IMR-90 (cell line): ENCODE results near the gene CAV2. TPM values are rescaled to one million over a fixed set of nuclear protein-coding genes. Genes with fewer than 3 reads are reported as not detected.

Experiments used
- ATAC-seq: fragments of 200-7000 bp; cut with Tn5 transposase; 2 replicates; pipeline ENCODE4 v1.9.1; 2020; ENCODE audit warnings: low read depth, mild to moderate bottlenecking, moderate library complexity
- BruUV-seq: library from RNA; stranded (reverse); fragments of 400-500 nt; replicated peaks from 2 replicates; lab custom pipeline; 2021; lab: Mats Ljungman, UMichigan
- CTCF ChIA-PET: fragments of 300-600 bp; formaldehyde crosslinking; extraction: SDS; loops from one replicate; lab custom pipeline; 2021; ENCODE audit warnings: antibody characterized with exemption; lab: Yijun Ruan, JAX
- POLR2A ChIA-PET: fragments of 300-600 bp; sonication (Branson Sonifier 250); formaldehyde crosslinking; loops from one replicate; lab custom pipeline; 2022; ENCODE audit warnings: antibody characterized with exemption; ENCODE audit not compliant: unreplicated experiment; lab: Charles Lee
- DNase-seq: peaks from one replicate; pipeline ENCODE4 v3.0.0; 2013
- H2AFZ ChIP-seq: replicated peaks from 2 replicates; pipeline ENCODE3; 2013; ENCODE audit warnings: low read length, mild to moderate bottlenecking; ENCODE audit not compliant: poor library complexity
- H2AK5ac ChIP-seq: 2 replicates; pipeline ENCODE4 v1.6.1; 2013; ENCODE audit warnings: low read depth, low read length, inconsistent platforms
- H2AK9ac ChIP-seq: replicated peaks from 2 replicates; pipeline ENCODE3; 2013; ENCODE audit warnings: mild to moderate bottlenecking, low read depth, low read length, moderate library complexity; ENCODE audit not compliant: poor library complexity
- H2BK120ac ChIP-seq: 2 replicates; pipeline ENCODE4 v1.6.1; 2013; ENCODE audit warnings: low read depth, low read length, inconsistent platforms
- H2BK15ac ChIP-seq: 3 replicates; pipeline ENCODE4 v1.6.1; 2013; ENCODE audit warnings: low read depth, low read length, inconsistent platforms
- H2BK20ac ChIP-seq: 2 replicates; pipeline ENCODE4 v1.6.1; 2013; ENCODE audit warnings: low read depth, mild to moderate bottlenecking, inconsistent platforms, low read length, moderate library complexity
- H2BK5ac ChIP-seq: 2 replicates; pipeline ENCODE4 v1.6.1; 2013; ENCODE audit warnings: mild to moderate bottlenecking, low read depth, low read length, inconsistent platforms; ENCODE audit not compliant: poor library complexity, severe bottlenecking
- H3K14ac ChIP-seq: replicated peaks from 2 replicates; pipeline ENCODE4 v1.6.1; 2013; ENCODE audit warnings: low read depth, low read length, inconsistent platforms
- H3K18ac ChIP-seq: 2 replicates; pipeline ENCODE4 v1.6.1; 2013; ENCODE audit warnings: low read depth, low read length, control low read depth
- H3K23ac ChIP-seq: 2 replicates; pipeline ENCODE4 v1.6.1; 2013; ENCODE audit warnings: low read depth, low read length, inconsistent platforms
- H3K27ac ChIP-seq: 2 replicates; pipeline ENCODE4 v1.5.1; 2013; ENCODE audit warnings: mild to moderate bottlenecking, control low read depth, low read length; ENCODE audit not compliant: insufficient read depth
- H3K27me3 ChIP-seq: 2 replicates; pipeline ENCODE4 v1.6.1; 2013; ENCODE audit warnings: low read length; ENCODE audit not compliant: control insufficient read depth, insufficient read depth
- H3K36me3 ChIP-seq: 2 replicates; pipeline ENCODE4 v1.6.1; 2013; ENCODE audit warnings: low read length, mixed read lengths; ENCODE audit not compliant: control insufficient read depth, insufficient read depth
- H3K4ac ChIP-seq: 2 replicates; pipeline ENCODE4 v1.6.1; 2013; ENCODE audit warnings: low read depth, low read length, inconsistent platforms
- H3K4me1 ChIP-seq: 2 replicates; pipeline ENCODE4 v1.6.1; 2013; ENCODE audit warnings: low read length, mixed read lengths; ENCODE audit not compliant: control insufficient read depth, insufficient read depth
- H3K4me2 ChIP-seq: 2 replicates; pipeline ENCODE4 v1.6.1; 2013; ENCODE audit warnings: low read depth, mild to moderate bottlenecking, control low read depth, low read length, moderate library complexity
- H3K4me3 ChIP-seq: 2 replicates; pipeline ENCODE4 v1.5.1; 2013; ENCODE audit warnings: low read depth, mild to moderate bottlenecking, control low read depth, low read length, moderate library complexity; ENCODE audit not compliant: insufficient read depth
- H3K56ac ChIP-seq: 2 replicates; pipeline ENCODE4 v1.6.1; 2013; ENCODE audit warnings: low read length, inconsistent platforms; ENCODE audit not compliant: insufficient read depth; ENCODE audit errors: extremely low read depth
- H3K79me1 ChIP-seq, 2 experiments: 2 replicates each; pipeline ENCODE4 v1.6.1; 2013; ENCODE audit warnings: low read length in 2 of 2, inconsistent platforms in 1 of 2, low read depth in 1 of 2
- H3K9ac ChIP-seq: 2 replicates; pipeline ENCODE4 v1.6.1; 2013; ENCODE audit warnings: low read depth, low read length, control low read depth
- H3K9me1 ChIP-seq: 2 replicates; pipeline ENCODE4 v1.6.1; 2013; ENCODE audit warnings: low read length, inconsistent platforms; ENCODE audit not compliant: insufficient read depth
- H3K9me3 ChIP-seq: 2 replicates; pipeline ENCODE4 v1.6.1; 2013; ENCODE audit warnings: low read length; ENCODE audit not compliant: control insufficient read depth, insufficient read depth
- H4K20me1 ChIP-seq: 2 replicates; pipeline ENCODE4 v1.6.1; 2013; ENCODE audit warnings: low read length, inconsistent platforms; ENCODE audit not compliant: insufficient read depth
- H4K5ac ChIP-seq: 2 replicates; pipeline ENCODE4 v1.6.1; 2013; ENCODE audit warnings: mild to moderate bottlenecking, low read depth, low read length, control low read depth
- H4K8ac ChIP-seq, 2 experiments: 2 replicates each; pipeline ENCODE4 v1.6.1; 2013; ENCODE audit warnings: low read depth in 2 of 2, low read length in 2 of 2, control low read depth in 1 of 2, inconsistent platforms in 1 of 2
- H4K91ac ChIP-seq: 2 replicates; pipeline ENCODE4 v1.6.1; 2013; ENCODE audit warnings: low read depth, low read length, inconsistent platforms; ENCODE audit not compliant: insufficient read depth
- BHLHE40 ChIP-seq: fragments of 150-350 bp; IDR thresholded peaks from 2 replicates; pipeline ENCODE4 v1.6.1; 2016; ENCODE audit warnings: mild to moderate bottlenecking, low read depth, low read length
- CEBPB ChIP-seq: IDR thresholded peaks from 2 replicates; pipeline ENCODE4 v1.6.1; 2012; ENCODE audit warnings: low read depth, low read length, improper control_type of control experiment
- CHD1 ChIP-seq: IDR thresholded peaks from 2 replicates; pipeline ENCODE4 v1.6.1; 2012; ENCODE audit warnings: low read depth, low read length, improper control_type of control experiment
- FOS ChIP-seq: fragments of 150-350 bp; IDR thresholded peaks from 2 replicates; pipeline ENCODE4 v1.6.1; 2016; ENCODE audit warnings: low read depth, low read length
- MAFK ChIP-seq: IDR thresholded peaks from 2 replicates; pipeline ENCODE4 v1.6.1; 2012; ENCODE audit warnings: low read depth, low read length, improper control_type of control experiment
- MXI1 ChIP-seq: IDR thresholded peaks from 2 replicates; pipeline ENCODE4 v1.6.1; 2012; ENCODE audit warnings: low read depth, mild to moderate bottlenecking, low read length, moderate library complexity, borderline replicate concordance
- NFE2L2 ChIP-seq: fragments of 150-350 bp; IDR thresholded peaks from 2 replicates; pipeline ENCODE4 v1.6.1; 2016; ENCODE audit warnings: low read depth, mild to moderate bottlenecking, low read length
- POLR2A ChIP-seq: IDR thresholded peaks from 2 replicates; pipeline ENCODE4 v1.6.1; 2012; ENCODE audit warnings: mild to moderate bottlenecking, low read depth, low read length
- RAD21 ChIP-seq: IDR thresholded peaks from 2 replicates; pipeline ENCODE4 v1.6.1; 2012; ENCODE audit warnings: low read length, improper control_type of control experiment
- RFX5 ChIP-seq: IDR thresholded peaks from 2 replicates; pipeline ENCODE4 v1.8.0; 2012; ENCODE audit warnings: low read depth, mild to moderate bottlenecking, low read length, moderate library complexity
- WGBS, 2 experiments: methylation state at CpG; one replicate each; pipeline versions ENCODE4 v1.1.5 to v1.1.7; 2013; ENCODE audit warnings: missing lambda C conversion rate in 2 of 2; ENCODE audit not compliant: insufficient read length in 1 of 2; ENCODE audit errors: extremely low coverage in 2 of 2; 5-methylcytosine and 5-hydroxymethylcytosine counted together
- dilution Hi-C: fragments of 300-500 bp; cut with HindIII; formaldehyde crosslinking; loops from one replicate; pipeline ENCODE4 v1.14.3; 2018; ENCODE audit warnings: low sequenced_read_pairs; ENCODE audit not compliant: unreplicated experiment
- in situ Hi-C: fragments of 300-500 bp; cut with MboI; formaldehyde crosslinking; loops from 3 replicates; pipeline ENCODE4 v1.14.3; 2019; ENCODE audit warnings: low sequenced_read_pairs, inconsistent platforms, mixed read lengths
- intact Hi-C: fragments of 100-400 bp; cut with micrococcal nuclease; formaldehyde crosslinking; loops from 2 replicates; pipeline ENCODE4 v1.10.0; 2022
- polyA plus RNA-seq, 3 experiments: library from polyadenylated mRNA; depleted of rRNA; stranded (reverse); fragments of >200 nt; gene quantifications; 2 replicates each; pipeline ENCODE4 v1.2.3, GENCODE V29; 2012; ENCODE audit warnings: low replicate concordance in 1 of 3
- total RNA-seq: library from RNA; depleted of rRNA; stranded (reverse); fragments of >200 nt; gene quantifications from 2 replicates; pipeline ENCODE4 v1.2.3, GENCODE V29; 2012
- TF ChIP-seq, protein P1 (sequence below): conservative IDR thresholded peaks from 2 replicates; pipeline ENCODE4 v1.5.1; 2012; ENCODE audit warnings: mild to moderate bottlenecking, low read depth, low read length, improper control_type of control experiment
- TF ChIP-seq, protein P2 (sequence below): fragments of 150-350 bp; IDR thresholded peaks from 2 replicates; pipeline ENCODE4 v1.6.1; 2017; ENCODE audit warnings: mild to moderate bottlenecking, antibody characterized with exemption, low read length, low read depth

The CAV2 gene
- total and polyA plus RNA-seq, 2 of the 4 experiments (the other 2 are of a cell fraction): 199 to 265 TPM

DNA sequence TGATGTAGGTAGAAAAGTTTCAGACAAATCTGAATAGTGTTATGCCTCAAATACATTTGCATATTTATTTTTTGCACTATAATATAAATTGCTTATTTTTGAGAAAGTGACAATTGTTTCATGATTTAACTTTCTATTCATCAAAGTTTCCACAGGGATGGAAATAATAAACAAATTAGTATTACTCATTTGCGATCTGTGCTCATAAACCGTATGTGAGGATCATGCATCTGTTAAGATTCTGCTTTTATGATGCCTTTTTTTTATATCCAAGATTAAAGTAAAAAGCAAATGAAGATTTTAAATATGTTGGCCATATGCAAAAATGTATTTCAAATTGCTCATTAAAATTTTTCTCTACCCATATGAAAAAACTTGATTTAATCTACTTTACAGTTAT lies 45.2 kb upstream of the CAV2 start:
- Histone ChIP-seq H3K4me3 (no peak overlapping the region), H2BK5ac (peak overlapping the region; percentile 93), H2BK20ac (no peak overlapping the region), H3K9me3 (no peaks in the 10 kb centered on the region), H3K36me3 (no peaks in the 10 kb centered on the region), H4K91ac (no peak overlapping the region), H2AFZ (no peak overlapping the region), H3K9ac (no peak overlapping the region), H2AK5ac (no peak overlapping the region), H3K27ac (no peak overlapping the region), H4K20me1 (no peaks in the 10 kb centered on the region), H3K9me1 (no peaks in the 10 kb centered on the region), H3K4me1 (no peaks in the 10 kb centered on the region; the same call in 1 of the 2 replicates), H3K23ac (no peak overlapping the region), H3K4ac (no peak overlapping the region), H3K4me2 (no peak overlapping the region), H4K5ac (no peak overlapping the region), H3K56ac (no peak overlapping the region), H2BK120ac (no peak overlapping the region), H2AK9ac (no peak overlapping the region), H4K8ac (no peak overlapping the region; a peak in 1 of 4 replicates), H3K14ac (no peak overlapping the region), H2BK15ac (no peak overlapping the region), H3K79me1 (no peaks in the 10 kb centered on the region), H3K27me3 (no peaks in the 10 kb centered on the region), H3K18ac (no peak overlapping the region)
- ChIA-PET POLR2A (no interaction called here), CTCF (no interaction called here)
- ATAC-seq (no peak), DNase-seq (no peak)
- intact Hi-C loops (no loop called here), dilution Hi-C loops (no loop called here), in situ Hi-C loops (no loop called here)
- no CpG with 5 or more reads among the region's 2 CpGs for WGBS, 2 experiments
- TF ChIP-seq CHD1 (no peak), RAD21 (no peak), POLR2A (no peak), BHLHE40 (no peak), RFX5 (no peak), MXI1 (no peak), CEBPB (no peak), NFE2L2 (no peak), MAFK (no peak), FOS (no peak)
- TF ChIP-seq, protein P1, sequence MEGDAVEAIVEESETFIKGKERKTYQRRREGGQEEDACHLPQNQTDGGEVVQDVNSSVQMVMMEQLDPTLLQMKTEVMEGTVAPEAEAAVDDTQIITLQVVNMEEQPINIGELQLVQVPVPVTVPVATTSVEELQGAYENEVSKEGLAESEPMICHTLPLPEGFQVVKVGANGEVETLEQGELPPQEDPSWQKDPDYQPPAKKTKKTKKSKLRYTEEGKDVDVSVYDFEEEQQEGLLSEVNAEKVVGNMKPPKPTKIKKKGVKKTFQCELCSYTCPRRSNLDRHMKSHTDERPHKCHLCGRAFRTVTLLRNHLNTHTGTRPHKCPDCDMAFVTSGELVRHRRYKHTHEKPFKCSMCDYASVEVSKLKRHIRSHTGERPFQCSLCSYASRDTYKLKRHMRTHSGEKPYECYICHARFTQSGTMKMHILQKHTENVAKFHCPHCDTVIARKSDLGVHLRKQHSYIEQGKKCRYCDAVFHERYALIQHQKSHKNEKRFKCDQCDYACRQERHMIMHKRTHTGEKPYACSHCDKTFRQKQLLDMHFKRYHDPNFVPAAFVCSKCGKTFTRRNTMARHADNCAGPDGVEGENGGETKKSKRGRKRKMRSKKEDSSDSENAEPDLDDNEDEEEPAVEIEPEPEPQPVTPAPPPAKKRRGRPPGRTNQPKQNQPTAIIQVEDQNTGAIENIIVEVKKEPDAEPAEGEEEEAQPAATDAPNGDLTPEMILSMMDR: no peak
- TF ChIP-seq, protein P2, sequence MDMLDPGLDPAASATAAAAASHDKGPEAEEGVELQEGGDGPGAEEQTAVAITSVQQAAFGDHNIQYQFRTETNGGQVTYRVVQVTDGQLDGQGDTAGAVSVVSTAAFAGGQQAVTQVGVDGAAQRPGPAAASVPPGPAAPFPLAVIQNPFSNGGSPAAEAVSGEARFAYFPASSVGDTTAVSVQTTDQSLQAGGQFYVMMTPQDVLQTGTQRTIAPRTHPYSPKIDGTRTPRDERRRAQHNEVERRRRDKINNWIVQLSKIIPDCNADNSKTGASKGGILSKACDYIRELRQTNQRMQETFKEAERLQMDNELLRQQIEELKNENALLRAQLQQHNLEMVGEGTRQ: no peak
- BruUV-seq: no TSS peak
